GM03348 (cell line): Measurements from ENCODE around the gene SNX19.
A peak's percentile ranks its signal among the peaks of the same experiment; 100 is the strongest.

ENCODE experiments used
- DNase-seq: peaks from one replicate; pipeline ENCODE4 v3.0.0; 2012; ENCODE audit warnings: low spot score

Gene SNX19

DNA sequence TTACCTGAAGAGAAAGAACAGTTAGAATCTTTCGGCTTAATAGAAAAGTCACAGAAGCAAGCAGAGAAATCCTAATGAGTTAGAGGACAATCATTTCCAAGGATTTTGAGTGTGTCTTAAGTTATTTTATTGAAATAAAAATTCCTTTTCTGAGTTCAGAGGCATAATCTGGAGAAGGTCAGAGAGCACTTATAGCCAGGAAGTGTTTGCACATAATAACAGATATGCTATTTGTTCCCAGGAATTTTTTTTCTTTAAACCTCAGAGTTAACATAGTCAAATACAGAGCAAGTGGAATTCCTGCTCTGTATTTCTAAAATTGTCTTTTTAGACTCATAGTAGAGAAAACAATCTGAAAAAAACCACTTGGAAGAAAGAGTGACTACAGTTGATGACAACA lies 74.3 kb downstream of the SNX19 start:
- DNase-seq = no peak

DNA sequence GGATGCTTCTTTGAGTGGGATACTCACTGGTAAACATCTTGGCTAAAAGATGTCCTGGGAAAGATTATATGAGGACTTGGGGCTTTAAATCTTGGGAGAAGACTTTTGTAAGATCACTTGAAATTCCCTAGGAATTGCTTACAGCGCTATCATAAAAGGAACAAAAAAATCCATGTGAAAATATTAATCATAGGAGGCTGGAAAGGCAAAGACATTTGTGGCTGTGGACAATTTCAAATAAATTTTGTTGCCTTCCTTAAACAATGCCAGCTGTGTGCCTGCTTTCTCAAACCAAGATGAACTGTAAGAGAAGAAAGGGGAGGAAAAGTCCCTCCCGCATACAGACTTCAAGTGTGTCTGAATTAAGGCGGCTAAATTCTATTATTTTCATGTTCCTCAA lies 75.6 kb downstream of the SNX19 start:
- no peak for DNase-seq

DNA sequence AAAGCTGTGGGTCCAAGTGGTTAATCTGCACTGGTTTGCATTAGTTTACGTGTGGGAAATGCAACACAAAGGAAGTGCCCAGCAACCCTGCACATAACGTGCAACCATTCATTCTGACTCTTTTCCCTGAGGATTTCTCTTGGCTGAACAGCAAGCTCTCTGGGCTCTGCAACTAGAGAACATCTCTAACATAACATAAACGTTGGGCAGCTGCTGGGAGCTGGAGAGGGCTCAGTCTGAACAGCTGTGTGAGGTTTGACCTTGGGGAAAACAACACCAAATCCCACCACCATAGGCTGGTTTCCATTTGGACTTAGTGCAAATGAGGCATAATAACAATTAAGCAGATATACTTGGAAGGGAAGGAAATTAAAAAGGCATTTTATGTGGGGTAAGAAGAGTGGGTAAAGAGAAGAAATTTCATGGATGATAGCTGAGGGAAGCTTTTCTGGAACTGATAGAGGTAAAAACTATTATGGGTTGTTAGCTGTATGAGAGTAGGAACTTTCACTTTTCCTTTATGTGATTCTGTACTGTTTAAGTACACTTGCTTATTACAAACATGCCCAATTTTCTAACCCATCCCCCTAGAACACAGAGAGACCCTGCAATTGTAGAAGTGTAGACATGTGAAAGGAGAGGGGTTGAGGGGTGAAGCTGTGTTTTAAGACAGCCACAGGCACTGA lies 76.2 kb downstream of the SNX19 start:
- peak; percentile 51 for DNase-seq

DNA sequence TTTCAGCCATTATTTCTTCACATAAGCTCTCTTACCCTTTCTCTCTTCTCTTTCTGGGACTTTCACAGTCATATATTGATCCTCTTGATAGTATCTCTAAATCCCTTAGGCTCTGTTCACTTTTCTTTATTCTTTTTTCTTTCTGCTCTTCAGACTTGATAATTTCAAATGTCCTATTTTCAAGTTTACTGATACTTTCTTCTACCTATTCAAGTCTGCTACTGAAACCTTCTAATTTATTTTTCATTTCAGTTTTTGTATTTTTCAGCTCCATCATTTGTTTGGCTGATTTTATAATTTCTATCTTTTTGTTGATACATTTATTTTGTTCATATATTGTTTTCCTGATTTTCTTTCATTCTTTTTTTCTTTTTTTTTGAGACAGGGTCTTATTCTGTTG lies 79.1 kb downstream of the SNX19 start:
- no peak for DNase-seq

DNA sequence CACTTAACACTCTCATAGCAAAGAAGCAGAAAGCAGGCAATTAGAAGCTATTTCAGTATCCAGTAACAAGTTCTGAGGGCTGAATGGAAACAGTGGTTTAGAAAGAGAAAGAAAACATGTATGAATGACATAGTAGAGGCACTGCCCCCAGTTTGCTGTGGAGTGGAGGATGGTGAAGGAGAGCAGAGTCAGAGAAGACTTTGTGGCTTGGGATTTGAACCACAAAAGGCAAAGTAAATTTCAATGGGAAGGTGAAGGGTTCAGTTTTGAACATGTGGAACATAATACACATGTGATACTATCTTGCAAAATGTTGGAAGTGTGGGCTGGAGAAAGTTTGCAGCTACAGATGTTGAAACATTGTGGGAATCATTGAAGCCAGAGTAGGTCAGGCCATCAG lies 81.4 kb downstream of the SNX19 start:
- DNase-seq = no peak

DNA sequence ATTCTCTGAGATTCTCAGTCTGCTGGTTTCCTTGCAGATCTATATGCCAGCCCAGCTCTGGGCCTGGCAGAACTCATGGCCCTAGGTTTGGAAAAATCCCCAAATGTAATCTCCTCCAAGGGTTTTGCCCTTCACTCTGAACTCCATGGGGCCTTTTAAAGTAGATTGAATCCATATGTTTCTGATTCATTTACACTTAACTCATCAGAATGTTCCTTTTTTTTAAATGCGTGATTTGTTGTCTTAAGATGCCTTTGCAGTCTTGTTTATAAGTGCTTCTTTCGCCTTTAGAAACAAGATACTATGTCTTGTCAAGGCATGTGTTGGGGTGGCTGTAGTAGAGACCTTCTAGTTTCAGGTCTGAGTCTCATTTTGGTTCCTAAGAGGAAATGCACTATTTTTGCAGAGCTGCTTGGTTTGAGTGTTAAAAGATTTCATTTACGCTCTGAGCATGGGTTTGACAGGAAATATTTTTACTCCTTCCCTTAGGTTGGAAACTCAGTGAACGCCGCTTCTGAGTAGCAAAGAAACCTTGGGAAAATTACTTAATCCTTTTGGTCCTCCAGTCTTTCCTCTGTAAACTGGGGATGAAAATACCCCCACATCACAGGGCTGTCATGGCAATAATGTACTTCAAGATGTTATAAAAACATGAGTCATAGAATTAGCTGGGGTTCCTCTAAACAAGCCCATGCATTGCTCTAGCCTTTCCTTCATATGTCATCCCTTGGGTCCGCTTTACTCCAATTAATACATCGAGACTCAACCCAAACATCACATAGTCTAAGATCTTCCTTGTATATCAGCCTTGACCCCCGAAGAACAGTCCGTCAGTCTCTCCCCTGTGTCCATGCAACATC lies 83.5 kb downstream of the SNX19 start:
- no peak for DNase-seq

DNA sequence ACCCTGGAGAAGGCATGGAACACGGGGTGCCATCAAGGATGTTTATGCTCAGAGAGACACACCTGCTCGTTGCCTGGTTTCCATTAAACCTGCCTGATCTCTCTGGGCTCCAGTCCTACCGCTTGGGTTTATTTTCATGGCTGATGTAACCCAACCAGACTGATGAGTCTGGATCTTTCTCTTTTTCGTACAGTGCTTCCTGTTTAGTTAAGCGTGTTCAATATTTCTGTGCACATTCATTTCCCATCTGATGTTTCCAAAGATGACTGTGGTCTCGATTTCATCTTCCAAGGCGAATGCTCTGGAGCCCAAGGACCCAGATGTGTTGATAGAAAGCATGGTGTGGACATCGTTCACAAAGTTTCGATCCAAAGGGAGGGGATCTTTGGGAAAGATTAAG lies 84.3 kb downstream of the SNX19 start:
- no peak for DNase-seq

DNA sequence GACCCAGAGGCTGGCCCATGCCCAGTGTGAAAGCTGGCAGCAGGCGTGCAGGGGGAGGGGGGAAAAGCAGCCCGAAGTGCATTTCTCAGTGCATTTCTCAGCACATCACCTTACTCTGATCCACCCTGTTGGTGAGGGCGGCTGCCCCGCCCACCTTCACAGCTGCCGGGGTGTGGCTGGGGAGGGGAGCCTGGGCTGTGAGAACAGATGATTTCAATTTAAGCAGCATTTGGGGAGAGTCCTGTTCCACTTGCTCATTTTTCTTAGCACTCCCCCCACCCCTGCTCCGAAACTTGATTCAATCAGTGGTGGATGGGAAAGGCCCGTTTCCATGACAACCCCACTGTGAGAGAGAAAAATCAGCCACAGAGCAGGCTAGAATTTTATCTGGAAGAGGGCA lies 84.8 kb downstream of the SNX19 start:
- no peak for DNase-seq

DNA sequence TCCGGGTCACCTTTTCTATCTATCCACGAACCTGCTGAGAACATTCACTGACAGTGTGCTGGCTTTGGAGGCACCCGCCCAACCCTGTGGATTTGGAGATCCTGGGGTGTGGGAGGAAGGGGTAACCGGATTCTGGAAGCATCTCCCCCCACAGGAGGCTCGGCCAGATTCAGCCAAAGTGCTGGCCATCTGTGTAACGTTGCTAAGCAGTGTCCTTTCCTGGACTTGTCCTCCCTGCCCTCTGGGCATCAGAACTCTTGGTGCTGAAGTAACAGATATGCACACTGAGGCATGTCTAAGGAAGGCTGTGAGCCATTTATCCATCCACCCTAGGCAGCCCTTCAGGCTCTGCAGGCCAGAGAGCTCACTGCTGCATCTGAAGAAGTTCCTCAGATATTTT lies 85.7 kb downstream of the SNX19 start:
- DNase-seq = no peak

DNA sequence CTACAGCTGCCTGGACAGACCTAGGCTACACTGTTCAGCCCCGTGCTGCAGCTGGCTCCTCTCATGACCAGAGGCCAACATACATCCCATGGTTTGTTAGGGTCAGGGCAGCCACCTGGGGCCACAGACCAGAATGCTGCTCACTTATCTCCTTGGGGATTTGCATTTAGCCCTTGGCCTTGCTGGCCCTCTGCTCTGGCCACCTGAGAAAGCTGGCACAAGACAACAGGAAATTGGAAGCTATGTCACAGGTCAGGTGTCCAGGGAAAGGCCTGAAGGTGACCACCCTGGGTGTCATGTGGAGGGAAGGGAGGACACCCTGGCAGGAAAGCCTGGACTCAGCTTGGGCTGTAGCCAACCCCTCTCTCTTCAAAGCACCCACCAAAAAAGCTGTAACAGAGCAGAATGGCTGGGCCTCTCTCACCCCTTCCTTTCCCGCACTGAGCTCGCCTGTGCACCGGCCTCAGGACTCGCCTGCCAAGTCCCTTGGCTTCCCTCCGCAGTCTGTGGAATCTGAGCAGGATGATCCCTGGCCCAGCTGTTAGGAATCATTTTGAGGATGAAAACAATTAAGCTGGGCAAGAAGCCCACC lies 86.3 kb downstream of the SNX19 start:
- no peak for DNase-seq

DNA sequence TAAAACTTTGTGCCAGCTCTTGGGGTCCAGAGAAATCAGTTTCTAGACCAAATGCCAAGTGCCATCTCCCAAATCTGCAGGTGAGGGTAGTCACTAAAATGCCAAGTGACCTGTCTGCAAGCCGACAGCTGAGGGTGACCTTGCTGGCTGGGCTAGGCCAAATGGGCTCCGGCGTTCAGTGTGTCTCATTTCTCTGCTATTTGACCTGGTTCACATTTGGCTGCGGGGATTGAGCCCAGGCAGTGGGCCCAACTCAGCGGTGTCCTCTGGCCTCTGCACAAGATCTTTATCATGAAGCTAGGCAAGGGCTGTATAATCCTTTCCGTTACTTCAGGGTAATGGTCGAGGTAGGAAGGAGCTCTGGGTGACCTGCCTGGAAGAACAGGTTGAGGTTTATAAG lies 87.5 kb downstream of the SNX19 start:
- no peak for DNase-seq

DNA sequence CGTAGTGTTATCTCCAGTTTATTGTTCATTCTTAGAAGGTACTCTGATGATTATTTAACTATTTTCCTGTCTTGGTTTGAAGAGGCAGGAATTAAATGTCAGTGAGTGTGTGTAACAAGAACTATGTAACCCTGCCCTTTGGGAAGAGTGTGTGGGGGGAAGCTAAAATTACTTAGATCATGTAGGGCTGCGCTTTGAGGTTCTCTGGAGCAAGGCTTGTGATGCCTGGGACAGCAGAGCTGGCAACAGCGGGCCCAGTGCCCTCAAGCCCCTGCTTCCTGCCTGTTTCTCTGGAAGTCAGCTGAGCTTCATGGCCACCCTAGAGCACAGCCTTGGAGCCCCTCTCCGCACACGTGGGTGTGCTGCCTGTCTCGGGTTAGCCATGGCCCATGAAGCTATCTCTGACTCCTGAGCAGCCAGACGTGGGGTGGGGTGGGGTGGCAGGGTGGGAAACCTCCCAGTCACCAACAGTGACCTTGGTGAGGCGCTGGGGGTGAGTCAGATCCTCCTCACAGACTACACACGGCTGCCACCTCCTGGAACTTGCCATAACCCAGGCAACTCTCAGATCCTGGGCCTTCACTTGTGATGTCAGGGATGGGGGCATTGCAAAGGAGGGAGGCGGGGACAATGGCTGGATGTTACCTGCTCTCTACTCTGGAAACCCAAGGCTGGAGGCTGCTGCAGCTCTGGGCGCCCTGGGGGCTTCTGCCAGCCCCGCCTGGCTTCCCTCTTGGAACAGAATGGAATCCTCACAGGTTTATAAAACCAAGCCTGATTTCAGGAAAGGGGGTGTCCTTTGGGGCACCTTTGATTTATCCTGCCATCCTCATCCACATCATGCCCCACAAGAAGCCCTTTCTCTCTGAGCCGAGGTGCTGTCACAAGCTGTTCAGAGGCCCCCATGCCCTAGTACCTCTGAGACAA lies 88.6 kb downstream of the SNX19 start:
- DNase-seq = peak; percentile 90

DNA sequence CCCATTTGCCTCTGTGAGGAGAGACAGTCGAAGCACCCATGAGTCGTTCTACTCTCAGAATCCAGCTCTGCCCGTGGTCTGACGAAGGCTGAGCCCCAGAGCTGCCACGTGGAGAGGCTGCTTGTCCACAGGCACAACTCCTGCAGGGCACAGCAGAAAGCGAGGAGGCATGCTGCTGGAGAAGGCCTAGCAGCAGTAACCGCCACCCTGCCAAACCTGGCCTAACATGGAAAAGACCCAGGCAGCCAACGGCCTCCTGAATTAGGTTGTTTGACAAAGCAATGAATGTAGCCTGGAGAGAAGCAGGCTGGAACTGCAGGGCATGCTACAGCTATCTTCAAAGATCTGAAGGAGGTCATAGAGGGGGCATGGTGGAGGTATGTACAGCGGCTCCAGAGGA lies 89.7 kb downstream of the SNX19 start:
- no peak for DNase-seq

DNA sequence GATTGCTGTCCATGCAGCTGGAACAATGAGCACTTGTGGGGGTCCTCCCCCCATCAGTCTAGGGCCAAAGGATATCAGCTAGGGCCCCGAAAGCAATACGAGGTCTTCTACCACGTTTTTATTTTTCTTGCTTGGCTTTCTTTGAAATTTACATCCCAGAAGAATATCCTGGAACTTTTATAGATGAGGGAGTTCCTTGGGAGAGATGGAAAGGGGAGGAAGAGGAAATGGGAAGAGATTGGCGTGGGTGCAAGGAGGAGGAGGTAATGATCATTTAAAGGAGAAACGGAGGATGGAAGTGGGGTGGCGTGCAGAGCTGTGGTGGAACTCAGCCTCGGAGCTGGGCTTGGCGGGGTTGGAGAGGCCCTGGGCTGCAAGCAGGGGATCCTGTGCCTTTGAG lies 90.3 kb downstream of the SNX19 start:
- DNase-seq = no peak

DNA sequence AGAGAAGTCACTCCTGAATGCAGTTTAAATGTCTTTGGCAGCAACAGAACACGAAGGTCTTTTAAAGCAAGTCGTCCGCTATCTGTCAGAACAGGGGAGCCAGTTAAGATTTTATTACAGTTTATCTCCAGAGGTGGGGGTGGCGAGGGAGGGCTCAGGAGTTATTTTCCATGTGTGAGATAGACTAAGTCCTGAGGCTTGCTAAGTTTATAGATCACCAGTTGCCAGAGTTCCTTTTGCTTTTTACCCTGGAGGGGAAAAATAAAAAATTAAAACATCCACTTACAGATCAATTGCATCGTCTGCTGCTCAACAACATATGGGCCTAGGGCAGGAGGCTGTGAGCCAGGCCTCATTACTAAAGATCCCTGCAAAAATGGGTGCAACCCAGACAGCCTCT lies 90.7 kb downstream of the SNX19 start:
- DNase-seq = no peak
